ENCODE measurements around the gene CNBD2.
A peak's percentile ranks its signal among the peaks of the same experiment; 100 is the strongest.
"Not testable (repeated sequence)": the region's sequence is repeated elsewhere in the genome, so short reads cannot be mapped to it uniquely, and the experiment has no call there.

CNBD2 gene

GRCh38 chr20:36018208-36018988 is 50.0 kb downstream of the CNBD2 start:
- FAIRE-seq (peak; percentile 40), DNase-seq (ENCODE audit: low spot score) (no peak)

GRCh38 chr20:36026131-36026530 is 57.7 kb downstream of the CNBD2 start:
- FAIRE-seq; DNase-seq (ENCODE audit: low spot score): not testable (repeated sequence)

- FAIRE-seq (no peak), DNase-seq (ENCODE audit: low spot score) (no peak)
Measured at GRCh38 chr20:36028106-36028808, 59.9 kb downstream of the CNBD2 start.

DNA sequence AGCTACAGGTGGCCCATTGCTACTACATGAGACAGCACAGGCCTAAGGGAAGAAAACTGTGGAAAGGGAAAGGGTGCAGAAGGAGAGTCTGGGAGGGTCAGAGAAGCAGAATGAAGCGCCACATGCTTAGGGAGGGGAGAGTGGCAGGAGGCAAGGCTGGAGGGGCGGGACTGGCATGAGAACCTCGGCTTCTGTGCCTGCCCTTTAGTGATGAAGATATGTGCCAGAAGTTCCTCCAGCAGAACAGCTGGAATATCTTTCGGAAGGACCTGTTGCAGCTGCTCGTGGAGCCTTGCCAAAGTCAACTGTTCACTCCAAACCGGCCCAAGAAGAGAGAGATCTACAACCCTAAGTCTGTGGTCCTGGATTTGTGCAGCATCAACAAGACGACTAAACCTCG is 61.8 kb downstream of the CNBD2 start:
- FAIRE-seq (no peak), DNase-seq (ENCODE audit: low spot score) (no peak)

GRCh38 chr20:36031806-36032205 is 63.4 kb downstream of the CNBD2 start:
- FAIRE-seq (no peak), DNase-seq (ENCODE audit: low spot score) (no peak)

- FAIRE-seq (peak; percentile 95), DNase-seq (ENCODE audit: low spot score) (no peak)
Measured at GRCh38 chr20:36034875-36035274, 66.5 kb downstream of the CNBD2 start.

GRCh38 chr20:36035745-36036144 is 67.4 kb downstream of the CNBD2 start:
- DNase-seq (ENCODE audit: low spot score) (no peak), FAIRE-seq (no peak)

DNA sequence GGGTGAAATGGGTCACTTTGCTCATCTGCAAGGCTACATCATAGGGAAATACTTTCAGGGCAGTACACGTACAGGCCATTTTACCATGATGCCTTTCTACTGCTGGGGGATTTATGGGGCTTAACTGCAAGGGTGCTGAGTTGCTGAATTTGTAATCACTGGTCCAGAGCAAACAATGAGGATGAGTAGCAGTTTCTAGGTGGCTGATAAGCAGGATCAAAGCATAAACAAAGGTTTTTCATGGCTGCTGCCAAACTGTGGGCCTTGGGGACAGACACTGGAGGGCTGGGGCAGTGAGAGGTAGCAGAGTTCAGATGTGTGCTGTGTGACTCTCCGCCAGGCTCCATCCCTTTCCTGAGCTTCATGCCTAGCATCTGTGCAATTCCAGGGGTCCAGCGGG is 68.3 kb downstream of the CNBD2 start:
- no peak for FAIRE-seq

DNA sequence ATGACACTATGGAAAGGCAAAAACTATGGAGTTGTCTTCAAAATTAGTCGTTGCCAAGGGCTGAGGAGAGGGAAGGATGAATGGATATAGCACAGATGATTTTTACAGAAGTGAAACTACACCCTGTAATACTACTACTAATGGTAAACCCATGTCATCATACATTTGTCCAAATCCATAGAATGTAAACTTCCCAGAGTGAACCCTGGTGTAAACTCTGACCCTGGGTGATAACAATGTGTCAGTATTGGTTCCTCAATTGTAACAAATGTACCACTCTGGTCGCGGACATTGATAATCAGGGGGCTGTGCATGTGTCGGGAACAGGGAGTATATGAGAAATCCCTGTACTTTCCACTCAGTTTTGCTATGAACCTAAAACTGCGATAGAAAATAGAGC is 72.2 kb downstream of the CNBD2 start:
- DNase-seq (ENCODE audit: low spot score) (no peak), FAIRE-seq (no peak)

More for the DNA sequence above, 68.3 kb downstream of the CNBD2 start:
- DNase-seq (ENCODE audit: low spot score), result no peak

- FAIRE-seq, result no peak
- no peak for DNase-seq (ENCODE audit: low spot score)
Measured at GRCh38 chr20:36043441-36043840, 75.1 kb downstream of the CNBD2 start.

GRCh38 chr20:36043892-36044515 is 75.6 kb downstream of the CNBD2 start:
- FAIRE-seq (no peak), DNase-seq (ENCODE audit: low spot score) (no peak)

GRCh38 chr20:36045373-36045714 is 77.0 kb downstream of the CNBD2 start:
- DNase-seq (ENCODE audit: low spot score) (no peak), FAIRE-seq (no peak)

GRCh38 chr20:36046073-36046798 is 77.8 kb downstream of the CNBD2 start:
- DNase-seq (ENCODE audit: low spot score), result not testable (repeated sequence)

DNA sequence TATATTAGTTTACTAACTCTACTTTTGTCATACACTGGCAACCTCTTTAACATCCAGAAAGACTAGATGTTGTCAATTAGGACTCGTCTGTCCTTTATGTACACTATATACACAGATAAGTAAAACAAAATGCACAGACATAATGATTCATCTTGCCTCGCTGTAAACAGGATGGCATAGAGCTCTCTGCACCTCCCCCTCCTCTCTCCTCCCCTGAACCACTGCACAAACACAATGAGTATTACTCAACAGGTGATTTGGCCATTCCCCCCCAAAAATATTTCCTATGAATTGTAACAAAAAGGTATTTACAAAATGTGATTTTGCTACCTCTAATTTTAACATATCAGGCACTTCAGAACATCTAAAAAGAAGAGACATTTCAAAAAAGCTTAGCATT is 81.0 kb downstream of the CNBD2 start:
- not testable (repeated sequence) for FAIRE-seq

More at GRCh38 chr20:36046073-36046798, 77.8 kb downstream of the CNBD2 start:
- FAIRE-seq, result not testable (repeated sequence)

DNA sequence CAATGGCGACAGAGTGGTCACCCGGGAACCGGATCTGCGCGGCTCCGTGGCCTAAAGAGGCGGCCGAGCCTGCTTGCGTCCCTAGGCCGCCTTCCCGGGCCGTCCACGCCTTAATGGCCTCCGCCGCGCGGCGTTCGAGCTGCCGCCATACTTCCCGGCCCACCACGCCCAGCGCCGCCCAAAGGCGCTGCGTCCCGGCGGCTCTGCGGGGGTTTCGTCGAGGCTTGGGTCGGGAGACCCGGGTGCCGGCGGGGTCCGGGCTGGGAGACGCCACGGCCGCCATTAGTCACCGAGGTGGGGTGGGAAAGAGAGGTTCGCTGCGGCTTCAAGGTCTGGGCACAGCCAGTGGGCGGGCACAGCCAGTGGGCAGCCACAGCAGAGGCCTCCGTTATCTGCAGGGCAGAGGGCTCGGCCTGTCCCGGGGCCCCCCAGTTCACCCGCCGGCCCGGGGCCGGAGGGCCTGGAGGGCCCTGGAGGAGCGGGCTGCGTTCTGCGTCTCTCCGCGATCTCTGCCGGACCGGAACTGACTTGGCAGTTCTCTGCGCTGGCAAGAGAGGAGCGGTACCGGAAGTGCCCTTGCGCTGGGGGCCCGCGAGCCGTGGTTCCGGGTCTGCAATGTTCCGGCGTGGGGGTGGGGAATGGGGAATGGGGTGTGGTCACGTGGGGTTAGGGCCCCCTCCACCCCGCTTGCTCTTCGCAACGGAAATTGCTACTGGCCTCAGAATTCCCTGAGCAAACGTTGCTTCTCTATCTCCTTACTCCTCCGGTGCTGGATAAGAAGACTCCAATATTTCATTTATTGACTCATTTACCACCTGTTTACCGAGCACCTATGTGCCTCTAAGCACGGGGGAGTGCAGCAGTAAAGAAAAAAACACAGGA is 82.3 kb downstream of the CNBD2 start:
- DNase-seq (ENCODE audit: low spot score) (peak; percentile 95), FAIRE-seq (no peak)

More for the DNA sequence above, 81.0 kb downstream of the CNBD2 start:
- not testable (repeated sequence) for DNase-seq (ENCODE audit: low spot score)

- FAIRE-seq, result no peak
- DNase-seq (ENCODE audit: low spot score), result no peak
Measured at GRCh38 chr20:36051318-36052116, 83.1 kb downstream of the CNBD2 start.

GRCh38 chr20:36052117-36052513 is 83.7 kb downstream of the CNBD2 start:
- FAIRE-seq (no peak), DNase-seq (ENCODE audit: low spot score) (no peak)

DNA sequence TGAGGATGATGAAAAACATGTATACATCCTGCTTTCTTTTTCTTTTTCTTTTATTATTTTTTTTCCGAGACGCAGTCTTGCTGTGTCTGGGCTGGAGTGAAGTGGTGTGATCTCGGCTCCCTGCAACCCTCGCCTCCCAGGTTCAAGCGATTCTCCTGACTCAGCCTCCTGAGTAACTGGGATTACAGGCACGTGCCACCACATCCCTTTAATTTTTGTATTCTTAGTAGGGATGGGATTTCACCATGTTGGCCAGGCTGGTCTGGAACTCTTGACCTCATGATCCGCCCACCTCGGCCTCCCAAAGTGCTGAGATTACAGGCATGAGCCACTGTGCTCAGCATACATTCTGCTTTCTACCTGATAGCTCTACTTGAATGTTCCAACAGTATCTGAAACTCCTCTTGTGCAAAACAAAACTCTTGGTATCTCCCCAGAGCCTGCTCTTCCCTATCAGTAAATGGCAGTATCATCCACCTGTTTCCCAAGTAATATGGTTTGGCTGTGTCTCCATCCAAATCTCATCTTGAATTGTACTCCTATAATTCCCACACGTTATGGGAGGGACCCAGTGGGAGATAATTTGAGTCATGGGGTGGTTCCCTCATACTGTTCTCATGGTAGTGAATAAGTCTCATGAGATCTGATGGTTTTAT is 85.6 kb downstream of the CNBD2 start:
- not testable (repeated sequence) for DNase-seq (ENCODE audit: low spot score); FAIRE-seq

- FAIRE-seq (no peak), DNase-seq (ENCODE audit: low spot score) (no peak)
Measured at GRCh38 chr20:36055145-36055544, 86.8 kb downstream of the CNBD2 start.

All from urothelium cell line (cell line).